Stimulated activated CD4-positive, alpha-beta T cell treated with anti-CD3 and anti-CD28 coated beads, Interleukin-1b, Interleukin-23, amount 100 ng/mL, for 1 hour (primary cell): ENCODE data around the gene KLRD1.
"Not testable (repeated sequence)": the region's sequence is repeated elsewhere in the genome, so short reads cannot be mapped to it uniquely, and the experiment has no call there.

Experiments used
- DNase-seq, 2 donors: peaks; one replicate each; pipeline ENCODE4 v3.0.0-alpha.2; 2020; ENCODE audit warnings: low read depth in 2 of 2

Gene KLRD1, protein sequence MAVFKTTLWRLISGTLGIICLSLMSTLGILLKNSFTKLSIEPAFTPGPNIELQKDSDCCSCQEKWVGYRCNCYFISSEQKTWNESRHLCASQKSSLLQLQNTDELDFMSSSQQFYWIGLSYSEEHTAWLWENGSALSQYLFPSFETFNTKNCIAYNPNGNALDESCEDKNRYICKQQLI

DNA sequence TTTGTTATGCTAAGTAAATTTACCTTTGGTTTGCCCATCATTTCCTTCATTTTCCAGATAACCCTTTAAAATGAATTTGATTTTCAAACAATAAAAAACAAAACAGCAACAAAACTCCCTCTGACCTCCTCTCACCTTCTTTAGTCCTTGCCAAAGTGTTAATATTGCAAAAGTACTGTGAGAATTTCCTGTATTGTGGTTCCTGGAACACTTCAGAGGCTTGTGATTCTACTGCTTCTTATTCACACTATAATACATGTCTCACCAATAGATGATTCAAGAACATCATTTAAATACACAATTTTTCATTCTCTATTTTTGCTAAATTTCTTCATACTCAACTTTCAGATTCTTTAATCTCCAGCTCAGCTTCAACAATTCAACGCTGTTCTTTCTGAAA is at the start of gene KLRD1:
TSS of gene KLRD1 (plus strand) at position 241 of the 400 bp plus-strand sequence. CDS start 208 bp downstream, outside the sequence.
- DNase-seq = no peak

GRCh38 chr12:10260927-10261326 is 46.7 kb upstream of the KLRD1 start:
- no peak for DNase-seq

DNA sequence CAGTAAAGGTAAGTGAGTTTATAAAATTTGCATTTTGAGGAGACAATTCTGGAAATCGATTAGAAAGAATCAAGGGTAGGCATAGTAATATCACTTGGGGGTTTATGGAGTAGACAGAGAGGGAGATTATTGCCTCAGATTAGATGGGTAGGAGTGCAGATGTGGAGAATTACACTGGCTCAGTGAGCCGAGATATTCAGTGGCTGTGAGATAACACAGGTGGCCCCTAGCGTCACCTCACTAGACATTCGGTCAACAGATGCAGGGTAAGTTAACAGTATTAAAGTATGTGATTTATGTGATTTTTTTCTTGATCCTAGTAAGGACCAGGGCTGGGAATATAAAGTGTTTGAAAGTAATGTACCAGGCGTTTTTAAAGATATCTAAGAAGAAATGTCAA is 39.6 kb upstream of the KLRD1 start:
- no peak for DNase-seq

GRCh38 chr12:10272467-10272866 is 35.2 kb upstream of the KLRD1 start:
- DNase-seq = no peak

- DNase-seq = no peak
Measured at GRCh38 chr12:10276774-10277173, 30.9 kb upstream of the KLRD1 start.

DNA sequence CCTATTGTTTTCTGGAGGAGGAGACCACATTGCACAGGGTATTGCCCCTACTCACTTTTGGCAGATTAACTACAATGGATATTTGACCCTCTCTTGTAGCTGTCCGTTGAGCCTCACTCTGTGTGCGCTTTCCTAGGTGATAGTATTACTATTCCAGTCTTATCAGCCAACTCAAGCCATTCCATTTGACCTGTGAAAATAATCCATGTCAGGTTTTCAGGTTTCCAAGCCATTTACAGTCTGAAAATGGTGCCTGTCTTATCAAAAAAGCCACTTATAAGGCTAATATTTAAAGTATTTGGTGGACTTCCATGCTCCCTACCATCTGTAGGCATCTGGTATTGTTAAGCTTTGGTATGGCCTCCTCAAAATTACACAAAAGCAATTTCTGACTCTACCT is 29.6 kb upstream of the KLRD1 start:
- no peak for DNase-seq

DNA sequence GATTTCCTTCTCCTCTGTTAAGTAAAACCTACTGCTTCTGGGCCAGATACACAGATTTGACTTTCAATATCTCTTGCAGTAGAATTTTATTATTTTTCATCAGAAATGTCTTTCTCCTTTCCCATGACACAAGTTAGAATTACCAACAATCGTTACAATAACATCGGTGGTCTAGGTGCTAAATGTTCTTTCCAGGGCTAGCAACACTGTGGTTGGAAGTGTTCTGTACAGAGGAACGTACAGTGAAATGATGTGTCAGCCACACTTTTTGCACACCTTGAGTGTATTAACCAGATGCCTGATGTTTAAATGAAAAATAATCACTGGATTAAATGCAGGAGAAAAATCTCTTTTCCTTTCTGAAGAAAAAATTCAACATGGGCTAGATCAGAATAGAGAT is 27.7 kb upstream of the KLRD1 start:
- DNase-seq = no peak

DNA sequence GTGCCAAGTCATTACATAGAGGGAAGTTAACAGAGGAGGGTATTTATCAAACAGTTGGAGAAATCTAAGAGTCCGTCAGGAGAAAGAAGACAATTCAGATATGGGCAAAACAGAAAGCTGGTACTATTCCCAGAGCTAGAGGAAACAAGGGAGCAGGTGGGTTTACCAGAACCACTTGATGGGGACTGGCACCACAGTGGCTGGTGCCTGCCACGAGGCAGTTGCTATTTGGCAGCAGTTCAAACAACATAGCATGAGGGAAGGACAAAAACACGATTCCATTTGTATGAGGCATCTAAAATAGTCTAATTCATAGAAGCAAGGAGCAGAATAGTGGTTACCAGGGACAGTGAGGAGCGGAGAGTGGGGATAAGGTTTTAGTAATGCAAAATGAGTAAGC is 24.6 kb upstream of the KLRD1 start:
- DNase-seq = no peak

GRCh38 chr12:10285919-10286318 is 21.8 kb upstream of the KLRD1 start:
- DNase-seq = no peak

DNA sequence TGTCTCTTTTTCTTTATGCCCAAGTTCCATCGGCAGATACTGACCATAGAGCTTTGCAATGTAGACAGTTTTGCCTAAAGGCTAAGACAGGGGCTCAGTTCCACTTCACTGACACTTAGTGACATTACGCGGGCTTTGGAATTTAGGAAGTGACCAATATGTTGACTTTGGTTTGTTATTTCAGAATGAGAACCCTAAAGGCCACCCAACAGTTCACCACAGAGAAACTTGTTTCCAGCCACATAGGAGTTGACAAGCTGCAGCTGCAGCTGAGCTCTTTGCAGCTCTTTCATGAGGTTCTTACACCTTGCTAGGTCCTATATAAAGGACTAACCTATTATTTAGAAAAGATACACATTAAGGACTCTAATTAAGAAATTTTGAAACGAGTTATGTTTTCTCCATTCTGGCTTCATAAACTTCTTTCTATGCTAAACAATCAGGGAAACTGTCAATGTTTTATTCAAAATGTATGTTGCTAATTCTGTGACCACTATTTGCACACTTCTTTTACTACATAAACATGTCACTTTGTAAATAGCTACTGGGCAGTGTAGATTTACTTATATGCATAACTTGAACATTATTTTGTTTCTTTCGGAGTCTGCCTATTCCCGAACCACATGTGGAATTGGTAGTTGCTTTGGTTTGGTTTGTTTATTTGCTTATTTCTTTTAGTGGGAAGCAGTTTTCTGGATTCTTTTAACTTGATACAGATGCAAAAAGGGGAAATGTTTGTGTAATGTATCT is 18.5 kb upstream of the KLRD1 start:
- no peak for DNase-seq

- no peak for DNase-seq
Measured at GRCh38 chr12:10291030-10291429, 16.6 kb upstream of the KLRD1 start.

DNA sequence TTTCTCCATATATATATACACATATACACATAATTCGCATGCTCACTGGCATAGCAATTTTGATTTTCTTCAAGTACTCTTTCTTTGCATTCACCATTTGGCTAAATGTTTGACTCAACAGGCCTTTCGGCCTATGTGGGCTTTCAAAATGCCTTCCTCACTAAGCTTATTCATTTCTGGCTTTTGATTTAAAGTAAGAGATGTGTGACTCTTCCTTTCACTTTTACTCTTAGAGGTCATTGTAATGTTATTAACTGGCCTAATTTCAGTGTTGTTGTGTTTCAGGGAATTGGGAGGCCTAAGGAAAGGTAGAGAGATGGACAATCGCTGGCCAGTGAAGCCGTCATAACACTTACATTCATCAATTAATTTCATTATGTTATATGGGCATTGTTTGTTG is 14.5 kb upstream of the KLRD1 start:
- no peak for DNase-seq

DNA sequence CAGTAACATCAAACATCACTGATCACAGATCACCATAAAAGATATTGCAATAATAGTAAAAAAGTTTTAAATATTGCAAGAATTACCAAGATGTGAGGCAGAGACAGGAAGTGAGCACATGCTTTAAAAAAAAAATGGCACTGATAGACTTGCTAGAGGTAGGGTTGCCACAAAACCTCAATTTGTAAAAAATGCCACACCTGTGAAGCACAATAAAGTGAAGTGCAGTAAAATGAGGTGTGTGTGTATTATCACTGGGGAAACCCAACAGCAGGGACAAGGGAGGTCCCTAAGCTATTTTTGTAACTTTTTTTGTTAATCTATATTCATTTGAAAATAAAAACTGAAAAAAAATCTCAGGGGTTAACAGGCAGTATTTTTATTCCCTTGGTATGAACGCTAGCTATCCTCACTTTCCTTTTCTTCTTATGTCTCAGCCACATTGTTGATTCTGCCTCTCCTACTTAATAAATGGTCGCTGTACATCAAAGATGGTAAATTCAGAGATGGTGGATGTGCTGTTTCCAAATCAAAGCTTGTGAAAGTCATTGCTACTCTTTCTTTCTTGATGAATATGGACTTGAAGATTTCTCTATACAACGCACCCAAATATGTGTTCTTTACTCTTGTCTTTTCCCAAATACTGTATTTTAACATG is 14.0 kb upstream of the KLRD1 start:
- no peak for DNase-seq

DNA sequence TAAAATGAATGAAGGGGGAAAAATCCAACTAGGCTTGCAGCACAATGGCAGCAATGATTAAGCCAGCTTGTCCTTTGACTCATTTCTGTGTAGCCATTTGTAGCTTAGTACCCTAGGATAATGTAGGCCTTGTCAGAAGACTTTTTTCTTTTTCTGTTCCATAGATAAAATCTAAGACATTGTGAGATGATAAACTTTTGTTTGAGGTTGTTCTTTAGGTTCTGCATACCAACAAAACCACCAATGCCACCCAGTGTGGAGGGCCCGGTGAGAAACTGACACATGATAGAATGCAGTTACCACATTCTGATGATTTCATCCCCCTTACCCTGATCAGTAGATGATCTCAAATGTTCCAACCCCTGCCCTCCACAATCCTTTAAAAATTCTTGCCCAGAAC is 6.6 kb upstream of the KLRD1 start:
- no peak for DNase-seq

DNA sequence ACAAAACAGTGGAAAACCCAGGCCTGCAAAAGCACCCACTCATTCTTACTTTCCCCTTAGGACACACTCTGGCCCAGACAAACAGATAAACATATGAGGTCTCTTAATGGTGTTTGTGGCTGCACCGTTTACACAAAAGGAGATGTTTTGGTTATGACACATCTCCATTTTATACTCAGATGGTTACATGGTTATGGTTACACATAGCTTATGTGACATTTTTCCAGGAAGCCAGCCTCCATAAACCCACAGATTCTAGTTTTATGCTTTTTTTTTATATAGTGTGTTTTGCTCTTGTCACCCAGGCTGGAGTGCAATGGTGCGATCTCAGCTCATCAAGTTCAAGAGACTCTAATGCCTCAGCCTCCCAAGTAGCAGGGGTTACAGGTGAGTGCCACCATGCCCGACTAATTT is 3.5 kb upstream of the KLRD1 start:
- DNase-seq = no peak

GRCh38 chr12:10305411-10305810 is 2.3 kb upstream of the KLRD1 start:
- no peak for DNase-seq

- DNase-seq = no peak
Measured at GRCh38 chr12:10310926-10311720, 3.5 kb downstream of the KLRD1 start.

DNA sequence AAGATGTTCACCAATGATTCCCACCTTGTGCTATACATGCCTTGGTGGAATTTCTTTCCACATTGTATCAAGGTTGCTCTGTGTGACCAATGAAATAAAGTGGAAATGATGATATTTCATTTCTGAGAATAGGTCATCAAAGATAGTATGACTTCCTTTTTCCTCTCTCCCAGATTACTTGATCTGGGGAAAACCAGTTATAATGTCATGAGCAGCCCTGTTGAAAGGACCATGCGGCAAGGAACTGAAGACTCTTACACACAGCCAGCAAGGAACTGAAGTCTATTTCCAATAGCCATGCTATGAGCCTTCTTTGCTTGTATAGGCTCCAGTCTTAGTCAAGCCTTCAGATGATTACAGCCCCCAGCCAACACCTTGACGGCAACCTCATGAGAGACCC is 11.7 kb downstream of the KLRD1 start:
- no peak for DNase-seq

- DNase-seq = no peak
Measured at GRCh38 chr12:10320643-10321042, 13.0 kb downstream of the KLRD1 start.

- not testable (repeated sequence) for DNase-seq
Measured at GRCh38 chr12:10328691-10329090, 21.0 kb downstream of the KLRD1 start.

GRCh38 chr12:10331642-10332239 is 24.1 kb downstream of the KLRD1 start:
- DNase-seq = no peak

DNA sequence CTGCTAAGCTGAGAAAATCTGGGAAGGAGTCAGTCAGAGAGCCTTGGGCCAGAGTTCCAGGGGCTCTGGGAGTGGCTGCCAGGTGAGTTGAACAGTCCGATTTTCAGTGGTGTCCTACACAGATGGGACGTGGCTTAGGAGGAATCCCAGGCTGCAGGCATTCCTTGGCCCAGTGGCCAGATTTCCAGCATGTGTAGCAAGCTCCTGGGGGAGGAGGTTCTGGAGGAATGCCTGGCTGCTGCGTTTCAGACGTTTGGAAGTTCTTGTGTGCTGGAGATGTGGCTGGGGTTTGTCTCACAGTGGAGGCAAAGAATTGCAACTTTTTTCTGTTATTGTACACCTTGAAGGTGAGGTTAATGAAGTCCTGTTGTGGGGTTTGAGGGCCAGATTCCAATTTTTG is 28.5 kb downstream of the KLRD1 start:
- not testable (repeated sequence) for DNase-seq
